ENCODE data around the gene TBCK.
A peak's percentile ranks its signal among the peaks of the same experiment; 100 is the strongest.

Gene TBCK

GRCh38 chr4:106041294-106042002, 274.6 kb downstream of the TBCK start:
- Histone ChIP-seq H3K4me3 (no peak overlapping the region), H3K36me3 (ENCODE audit: insufficient read depth, low read length) (no peaks in the 10 kb centered on the region), H3K9me3 (ENCODE audit: low read depth, low read length) (no peaks in the 10 kb centered on the region), H3K27ac (0 out of 2 replicates have a peak overlapping the region, but pooled peaks have one; percentile 6), H3K9ac (ENCODE audit: insufficient read length) (no peak overlapping the region)
- DNase-seq (ENCODE audit: low read depth, low spot score) = no peak
- TF ChIP-seq EZH2 (IDR thresholded peaks at IDR 0.05) = no peak
- TF ChIP-seq FOXP2 (optimal IDR thresholded peaks at IDR 0.05; ENCODE audit: control extremely low read depth, extremely low read length, insufficient read depth) = no peak
- TF ChIP-seq POLR2AphosphoS5 (IDR thresholded peaks at IDR 0.05; ENCODE audit: borderline replicate concordance, low read depth, low read length) = no peak

- Histone ChIP-seq H3K9me3 (ENCODE audit: low read depth, low read length) (no peaks in the 10 kb centered on the region), H3K9ac (ENCODE audit: insufficient read length) (no peak overlapping the region), H3K27ac (peak overlapping the region; percentile 75; the same call in 1 of the 2 replicates), H3K36me3 (ENCODE audit: insufficient read depth, low read length) (no peaks in the 10 kb centered on the region), H3K4me3 (no peak overlapping the region)
- no peak for TF ChIP-seq EZH2 (IDR thresholded peaks at IDR 0.05)
- DNase-seq (ENCODE audit: low read depth, low spot score) = peak; percentile 44
These were observed 276.2 kb downstream of the TBCK start for GRCh38 chr4:106039796-106040195.

GRCh38 chr4:106038908-106039307, 277.1 kb downstream of the TBCK start:
- no peak overlapping the region for H3K9ac ChIP-seq (ENCODE audit: insufficient read length)
- no peak overlapping the region for H3K4me3 ChIP-seq
- TF ChIP-seq POLR2AphosphoS5 (IDR thresholded peaks at IDR 0.05; ENCODE audit: borderline replicate concordance, low read depth, low read length) = no peak
- no peak for TF ChIP-seq FOXP2 (optimal IDR thresholded peaks at IDR 0.05; ENCODE audit: control extremely low read depth, extremely low read length, insufficient read depth)
- no peak for TF ChIP-seq EZH2 (IDR thresholded peaks at IDR 0.05)
- DNase-seq (ENCODE audit: low read depth, low spot score) = no peak
- no peaks in the 10 kb centered on the region for H3K36me3 ChIP-seq (ENCODE audit: insufficient read depth, low read length)
- no peak overlapping the region; the same call in 1 of the 2 replicates for H3K27ac ChIP-seq
- no peaks in the 10 kb centered on the region for H3K9me3 ChIP-seq (ENCODE audit: low read depth, low read length)

GRCh38 chr4:106038012-106038411, 278.0 kb downstream of the TBCK start:
- H3K36me3 ChIP-seq (ENCODE audit: insufficient read depth, low read length) = no peaks in the 10 kb centered on the region
- H3K4me3 ChIP-seq = no peak overlapping the region
- H3K9me3 ChIP-seq (ENCODE audit: low read depth, low read length) = no peaks in the 10 kb centered on the region
- DNase-seq (ENCODE audit: low read depth, low spot score) = no peak
- TF ChIP-seq EZH2 (IDR thresholded peaks at IDR 0.05) (no peak), POLR2AphosphoS5 (IDR thresholded peaks at IDR 0.05; ENCODE audit: borderline replicate concordance, low read depth, low read length) (no peak), FOXP2 (optimal IDR thresholded peaks at IDR 0.05; ENCODE audit: control extremely low read depth, extremely low read length, insufficient read depth) (no peak)
- H3K27ac ChIP-seq = no peak overlapping the region
- no peak overlapping the region for H3K9ac ChIP-seq (ENCODE audit: insufficient read length)

- TF ChIP-seq POLR2AphosphoS5 (IDR thresholded peaks at IDR 0.05; ENCODE audit: borderline replicate concordance, low read depth, low read length) (no peak), FOXP2 (optimal IDR thresholded peaks at IDR 0.05; ENCODE audit: control extremely low read depth, extremely low read length, insufficient read depth) (no peak), EZH2 (IDR thresholded peaks at IDR 0.05) (no peak)
- no peak overlapping the region for H3K4me3 ChIP-seq
- H3K27ac ChIP-seq = no peak overlapping the region
- H3K36me3 ChIP-seq (ENCODE audit: insufficient read depth, low read length) = no peaks in the 10 kb centered on the region
- DNase-seq (ENCODE audit: low read depth, low spot score) = no peak
- H3K9ac ChIP-seq (ENCODE audit: insufficient read length) = no peak overlapping the region
- H3K9me3 ChIP-seq (ENCODE audit: low read depth, low read length) = no peaks in the 10 kb centered on the region
These were observed 279.2 kb downstream of the TBCK start for GRCh38 chr4:106036848-106037247.

GRCh38 chr4:106036334-106036733, 279.7 kb downstream of the TBCK start:
- H3K9me3 ChIP-seq (ENCODE audit: low read depth, low read length) = no peaks in the 10 kb centered on the region
- no peak overlapping the region for H3K9ac ChIP-seq (ENCODE audit: insufficient read length)
- no peak for DNase-seq (ENCODE audit: low read depth, low spot score)
- no peak overlapping the region for H3K27ac ChIP-seq
- no peak overlapping the region for H3K4me3 ChIP-seq
- TF ChIP-seq FOXP2 (optimal IDR thresholded peaks at IDR 0.05; ENCODE audit: control extremely low read depth, extremely low read length, insufficient read depth) (no peak), POLR2AphosphoS5 (IDR thresholded peaks at IDR 0.05; ENCODE audit: borderline replicate concordance, low read depth, low read length) (no peak), EZH2 (IDR thresholded peaks at IDR 0.05) (no peak)
- no peaks in the 10 kb centered on the region for H3K36me3 ChIP-seq (ENCODE audit: insufficient read depth, low read length)

- H3K9ac ChIP-seq (ENCODE audit: insufficient read length) = no peak overlapping the region
- DNase-seq (ENCODE audit: low read depth, low spot score) = no peak
- H3K9me3 ChIP-seq (ENCODE audit: low read depth, low read length) = no peaks in the 10 kb centered on the region
- no peak overlapping the region for H3K4me3 ChIP-seq
- TF ChIP-seq FOXP2 (optimal IDR thresholded peaks at IDR 0.05; ENCODE audit: control extremely low read depth, extremely low read length, insufficient read depth) (no peak), POLR2AphosphoS5 (IDR thresholded peaks at IDR 0.05; ENCODE audit: borderline replicate concordance, low read depth, low read length) (no peak), EZH2 (IDR thresholded peaks at IDR 0.05) (no peak)
- no peaks in the 10 kb centered on the region for H3K36me3 ChIP-seq (ENCODE audit: insufficient read depth, low read length)
- peak overlapping the region; percentile 83; the same call in 1 of the 2 replicates for H3K27ac ChIP-seq
These were observed 280.8 kb downstream of the TBCK start for GRCh38 chr4:106035204-106035603.

- H3K36me3 ChIP-seq (ENCODE audit: insufficient read depth, low read length) = no peaks in the 10 kb centered on the region
- H3K4me3 ChIP-seq = peak overlapping the region; percentile 60
- H3K9ac ChIP-seq (ENCODE audit: insufficient read length) = no peak overlapping the region
- no peak for TF ChIP-seq EZH2 (IDR thresholded peaks at IDR 0.05)
- peak; percentile 40; the same call in 1 of the 2 replicates for TF ChIP-seq POLR2AphosphoS5 (IDR thresholded peaks at IDR 0.05; ENCODE audit: borderline replicate concordance, low read depth, low read length)
- H3K27ac ChIP-seq = peak overlapping the region; percentile 83
- peak; percentile 60 for DNase-seq (ENCODE audit: low read depth, low spot score)
- H3K9me3 ChIP-seq (ENCODE audit: low read depth, low read length) = no peaks in the 10 kb centered on the region
These were observed 281.3 kb downstream of the TBCK start for GRCh38 chr4:106034751-106035150.

GRCh38 chr4:106034220-106034619, 281.8 kb downstream of the TBCK start:
- H3K36me3 ChIP-seq (ENCODE audit: insufficient read depth, low read length) = no peaks in the 10 kb centered on the region
- H3K9me3 ChIP-seq (ENCODE audit: low read depth, low read length) = no peaks in the 10 kb centered on the region
- no peak overlapping the region for H3K9ac ChIP-seq (ENCODE audit: insufficient read length)
- TF ChIP-seq POLR2AphosphoS5 (IDR thresholded peaks at IDR 0.05; ENCODE audit: borderline replicate concordance, low read depth, low read length) = no peak
- TF ChIP-seq FOXP2 (optimal IDR thresholded peaks at IDR 0.05; ENCODE audit: control extremely low read depth, extremely low read length, insufficient read depth) = no peak
- TF ChIP-seq EZH2 (IDR thresholded peaks at IDR 0.05) = no peak
- H3K4me3 ChIP-seq = peak overlapping the region; percentile 60
- DNase-seq (ENCODE audit: low read depth, low spot score) = peak; percentile 52
- peak overlapping the region; percentile 83 for H3K27ac ChIP-seq

Measured in SK-N-MC (cell line).